ENCODE measurements around the gene FSIP1.

Gene FSIP1

GRCh38 chr15:39657668-39658067 lies 125.0 kb downstream of the FSIP1 start:
- Histone ChIP-seq H3K27me3 (ENCODE audit: insufficient read depth, low read length) (no peaks in the 10 kb centered on the region), H3K9ac (ENCODE audit: low read depth, low read length) (no peak overlapping the region), H3K36me3 (ENCODE audit: insufficient read depth, low read depth, low read length) (no peaks in the 10 kb centered on the region), H3K27ac (ENCODE audit: low read length) (no peak overlapping the region), H3K9me3 (ENCODE audit: insufficient read depth, low read depth, low read length) (peaks cover 5% of the 10 kb centered on the region), H3K4me3 (ENCODE audit: low read length) (no peak overlapping the region), H3K4me1 (ENCODE audit: insufficient read depth, low read length) (no peaks in the 10 kb centered on the region)

GRCh38 chr15:39657181-39657580 lies 125.5 kb downstream of the FSIP1 start:
- Histone ChIP-seq H3K27me3 (ENCODE audit: insufficient read depth, low read length) (no peaks in the 10 kb centered on the region), H3K9me3 (ENCODE audit: insufficient read depth, low read depth, low read length) (peaks cover 5% of the 10 kb centered on the region), H3K36me3 (ENCODE audit: insufficient read depth, low read depth, low read length) (no peaks in the 10 kb centered on the region), H3K9ac (ENCODE audit: low read depth, low read length) (no peak overlapping the region), H3K27ac (ENCODE audit: low read length) (no peak overlapping the region), H3K4me3 (ENCODE audit: low read length) (no peak overlapping the region), H3K4me1 (ENCODE audit: insufficient read depth, low read length) (no peaks in the 10 kb centered on the region)

GRCh38 chr15:39654304-39654703 lies 128.3 kb downstream of the FSIP1 start:
- H3K4me3 ChIP-seq (ENCODE audit: low read length), result no peak overlapping the region
- H3K27ac ChIP-seq (ENCODE audit: low read length), result no peak overlapping the region
- no peaks in the 10 kb centered on the region for H3K36me3 ChIP-seq (ENCODE audit: insufficient read depth, low read depth, low read length)
- H3K9ac ChIP-seq (ENCODE audit: low read depth, low read length), result no peak overlapping the region
- H3K27me3 ChIP-seq (ENCODE audit: insufficient read depth, low read length), result no peaks in the 10 kb centered on the region
- H3K4me1 ChIP-seq (ENCODE audit: insufficient read depth, low read length), result no peaks in the 10 kb centered on the region
- H3K9me3 ChIP-seq (ENCODE audit: insufficient read depth, low read depth, low read length), result peaks cover 5% of the 10 kb centered on the region

- Histone ChIP-seq H3K9me3 (ENCODE audit: insufficient read depth, low read depth, low read length) (no peaks in the 10 kb centered on the region), H3K4me3 (ENCODE audit: low read length) (no peak overlapping the region), H3K36me3 (ENCODE audit: insufficient read depth, low read depth, low read length) (no peaks in the 10 kb centered on the region), H3K4me1 (ENCODE audit: insufficient read depth, low read length) (no peaks in the 10 kb centered on the region), H3K27me3 (ENCODE audit: insufficient read depth, low read length) (no peaks in the 10 kb centered on the region), H3K9ac (ENCODE audit: low read depth, low read length) (no peak overlapping the region), H3K27ac (ENCODE audit: low read length) (no peak overlapping the region)
Measured at GRCh38 chr15:39651881-39652280, 130.8 kb downstream of the FSIP1 start.

- no peak overlapping the region for H3K9ac ChIP-seq (ENCODE audit: low read depth, low read length)
- no peak overlapping the region for H3K27ac ChIP-seq (ENCODE audit: low read length)
- no peaks in the 10 kb centered on the region for H3K36me3 ChIP-seq (ENCODE audit: insufficient read depth, low read depth, low read length)
- no peaks in the 10 kb centered on the region for H3K9me3 ChIP-seq (ENCODE audit: insufficient read depth, low read depth, low read length)
- no peaks in the 10 kb centered on the region for H3K27me3 ChIP-seq (ENCODE audit: insufficient read depth, low read length)
- no peaks in the 10 kb centered on the region for H3K4me1 ChIP-seq (ENCODE audit: insufficient read depth, low read length)
- H3K4me3 ChIP-seq (ENCODE audit: low read length), result no peak overlapping the region
Measured at GRCh38 chr15:39651295-39651694, 131.3 kb downstream of the FSIP1 start.

GRCh38 chr15:39649757-39650156 lies 132.9 kb downstream of the FSIP1 start:
- H3K9me3 ChIP-seq (ENCODE audit: insufficient read depth, low read depth, low read length), result no peaks in the 10 kb centered on the region
- H3K27ac ChIP-seq (ENCODE audit: low read length), result no peak overlapping the region
- no peaks in the 10 kb centered on the region for H3K27me3 ChIP-seq (ENCODE audit: insufficient read depth, low read length)
- no peaks in the 10 kb centered on the region for H3K4me1 ChIP-seq (ENCODE audit: insufficient read depth, low read length)
- no peak overlapping the region for H3K4me3 ChIP-seq (ENCODE audit: low read length)
- H3K36me3 ChIP-seq (ENCODE audit: insufficient read depth, low read depth, low read length), result no peaks in the 10 kb centered on the region
- H3K9ac ChIP-seq (ENCODE audit: low read depth, low read length), result no peak overlapping the region

- Histone ChIP-seq H3K4me1 (ENCODE audit: insufficient read depth, low read length) (peaks cover 13% of the 10 kb centered on the region; the same call in 1 of the 2 replicates), H3K27me3 (ENCODE audit: insufficient read depth, low read length) (no peaks in the 10 kb centered on the region), H3K4me3 (ENCODE audit: low read length) (no peak overlapping the region), H3K9ac (ENCODE audit: low read depth, low read length) (no peak overlapping the region), H3K9me3 (ENCODE audit: insufficient read depth, low read depth, low read length) (no peaks in the 10 kb centered on the region), H3K36me3 (ENCODE audit: insufficient read depth, low read depth, low read length) (no peaks in the 10 kb centered on the region), H3K27ac (ENCODE audit: low read length) (no peak overlapping the region)
Measured at GRCh38 chr15:39646425-39646824, 136.2 kb downstream of the FSIP1 start.

- H3K36me3 ChIP-seq (ENCODE audit: insufficient read depth, low read depth, low read length), result no peaks in the 10 kb centered on the region
- no peaks in the 10 kb centered on the region for H3K9me3 ChIP-seq (ENCODE audit: insufficient read depth, low read depth, low read length)
- H3K27ac ChIP-seq (ENCODE audit: low read length), result no peak overlapping the region
Measured at GRCh38 chr15:39645976-39646257, 136.7 kb downstream of the FSIP1 start.

GRCh38 chr15:39645138-39645975 lies 137.3 kb downstream of the FSIP1 start:
- H3K27ac ChIP-seq (ENCODE audit: low read length), result no peak overlapping the region

More at GRCh38 chr15:39645976-39646257, 136.7 kb downstream of the FSIP1 start:
- no peak overlapping the region for H3K9ac ChIP-seq (ENCODE audit: low read depth, low read length)
- H3K4me3 ChIP-seq (ENCODE audit: low read length), result no peak overlapping the region
- H3K4me1 ChIP-seq (ENCODE audit: insufficient read depth, low read length), result peaks cover 13% of the 10 kb centered on the region; the same call in 1 of the 2 replicates
- no peaks in the 10 kb centered on the region for H3K27me3 ChIP-seq (ENCODE audit: insufficient read depth, low read length)

GRCh38 chr15:39644136-39644535 lies 138.5 kb downstream of the FSIP1 start:
- Histone ChIP-seq H3K9me3 (ENCODE audit: insufficient read depth, low read depth, low read length) (no peaks in the 10 kb centered on the region), H3K36me3 (ENCODE audit: insufficient read depth, low read depth, low read length) (no peaks in the 10 kb centered on the region), H3K4me1 (ENCODE audit: insufficient read depth, low read length) (peaks cover 13% of the 10 kb centered on the region; the same call in 1 of the 2 replicates), H3K27me3 (ENCODE audit: insufficient read depth, low read length) (no peaks in the 10 kb centered on the region), H3K4me3 (ENCODE audit: low read length) (no peak overlapping the region), H3K9ac (ENCODE audit: low read depth, low read length) (no peak overlapping the region), H3K27ac (ENCODE audit: low read length) (no peak overlapping the region)

More at GRCh38 chr15:39645138-39645975, 137.3 kb downstream of the FSIP1 start:
- Histone ChIP-seq H3K36me3 (ENCODE audit: insufficient read depth, low read depth, low read length) (no peaks in the 10 kb centered on the region), H3K4me1 (ENCODE audit: insufficient read depth, low read length) (peaks cover 13% of the 10 kb centered on the region; the same call in 1 of the 2 replicates), H3K27me3 (ENCODE audit: insufficient read depth, low read length) (no peaks in the 10 kb centered on the region), H3K9me3 (ENCODE audit: insufficient read depth, low read depth, low read length) (no peaks in the 10 kb centered on the region), H3K4me3 (ENCODE audit: low read length) (no peak overlapping the region), H3K9ac (ENCODE audit: low read depth, low read length) (no peak overlapping the region)

GRCh38 chr15:39643727-39644126 lies 138.9 kb downstream of the FSIP1 start:
- H3K4me3 ChIP-seq (ENCODE audit: low read length), result no peak overlapping the region
- no peaks in the 10 kb centered on the region for H3K27me3 ChIP-seq (ENCODE audit: insufficient read depth, low read length)
- H3K4me1 ChIP-seq (ENCODE audit: insufficient read depth, low read length), result peaks cover 13% of the 10 kb centered on the region; the same call in 1 of the 2 replicates
- no peaks in the 10 kb centered on the region for H3K9me3 ChIP-seq (ENCODE audit: insufficient read depth, low read depth, low read length)
- H3K9ac ChIP-seq (ENCODE audit: low read depth, low read length), result no peak overlapping the region
- H3K27ac ChIP-seq (ENCODE audit: low read length), result no peak overlapping the region
- no peaks in the 10 kb centered on the region for H3K36me3 ChIP-seq (ENCODE audit: insufficient read depth, low read depth, low read length)

GRCh38 chr15:39642011-39642640 lies 140.5 kb downstream of the FSIP1 start:
- Histone ChIP-seq H3K4me1 (ENCODE audit: insufficient read depth, low read length) (peaks cover 13% of the 10 kb centered on the region; the same call in 1 of the 2 replicates), H3K36me3 (ENCODE audit: insufficient read depth, low read depth, low read length) (no peaks in the 10 kb centered on the region), H3K27me3 (ENCODE audit: insufficient read depth, low read length) (no peaks in the 10 kb centered on the region), H3K4me3 (ENCODE audit: low read length) (no peak overlapping the region), H3K27ac (ENCODE audit: low read length) (no peak overlapping the region), H3K9me3 (ENCODE audit: insufficient read depth, low read depth, low read length) (no peaks in the 10 kb centered on the region), H3K9ac (ENCODE audit: low read depth, low read length) (no peak overlapping the region)
